Upper lobe of right lung (tissue), 1 donor: ENCODE data around the gene ARHGAP15. TPM values are rescaled to one million over a fixed set of nuclear protein-coding genes. Genes with fewer than 3 reads are reported as not detected.

Source experiments
- ATAC-seq: fragments of 200-7000 bp; cut with Tn5 transposase; one replicate; pipeline ENCODE4 v1.9.1; 2020; ENCODE audit warnings: mild to moderate bottlenecking, moderate library complexity
- DNase-seq: peaks from one replicate; pipeline ENCODE4 v3.0.0-alpha.2; 2020
- H3K27ac ChIP-seq: fragments of 200-600 bp; one replicate; pipeline ENCODE4 v1.8.0; 2022
- H3K27me3 ChIP-seq: fragments of 200-600 bp; one replicate; pipeline ENCODE4 v1.8.0; 2022; ENCODE audit warnings: mild to moderate bottlenecking
- H3K36me3 ChIP-seq: fragments of 200-600 bp; one replicate; pipeline ENCODE4 v1.8.0; 2022
- H3K4me1 ChIP-seq: fragments of 200-600 bp; one replicate; pipeline ENCODE4 v1.8.0; 2022
- H3K4me3 ChIP-seq: fragments of 200-600 bp; one replicate; pipeline ENCODE4 v1.8.0; 2022; ENCODE audit warnings: mild to moderate bottlenecking
- H3K9me3 ChIP-seq: fragments of 200-600 bp; one replicate; pipeline ENCODE4 v1.8.0; 2022
- CTCF ChIP-seq: fragments of 200-600 bp; IDR thresholded peaks from one replicate; pipeline ENCODE4 v1.8.0; 2022; ENCODE audit warnings: antibody characterized with exemption
- intact Hi-C: fragments of 100-400 bp; cut with DNase I; formaldehyde crosslinking; loops from one replicate; pipeline ENCODE4 v1.11.0; 2022
- total RNA-seq: library from RNA; stranded (reverse); fragmentation: NEBNext Ultra II Directional; extraction: Animal tissue kit (Norgen Biotek cat#: 25700); gene quantifications from one replicate; pipeline ENCODE4 v1.2.1, GENCODE V29; 2021
- donor health status: DM: no; HTN: yes; CAD: no; lungs with severe emphysema.

The ARHGAP15 gene
- total RNA-seq, 1 donor from 2014 or later: 19.2 TPM

GRCh38 chr2:143121957-143122356, 7.3 kb upstream of the ARHGAP15 start:
- ATAC-seq (peak; percentile 39), DNase-seq (no peak)
- no peaks in the 10 kb centered on the region for H3K36me3 ChIP-seq
- no peak overlapping the region for H3K27ac ChIP-seq
- no peaks in the 10 kb centered on the region for H3K27me3 ChIP-seq
- H3K4me3 ChIP-seq: no peak overlapping the region
- no peak for TF ChIP-seq CTCF
- intact Hi-C loops: no loop called here
- no peaks in the 10 kb centered on the region for H3K9me3 ChIP-seq
- peaks cover 4% of the 10 kb centered on the region for H3K4me1 ChIP-seq

- TF ChIP-seq CTCF: no peak
- ATAC-seq: no peak
- intact Hi-C loops: no loop called here
- Histone ChIP-seq H3K9me3 (no peaks in the 10 kb centered on the region), H3K27me3 (no peaks in the 10 kb centered on the region), H3K4me1 (peaks cover 7% of the 10 kb centered on the region), H3K36me3 (no peaks in the 10 kb centered on the region), H3K27ac (no peak overlapping the region), H3K4me3 (no peak overlapping the region)
- no peak for DNase-seq
Measured at GRCh38 chr2:143123911-143124310, 5.3 kb upstream of the ARHGAP15 start.

- DNase-seq (no peak), ATAC-seq (peak; percentile 28)
- no peaks in the 10 kb centered on the region for H3K27me3 ChIP-seq
- no peaks in the 10 kb centered on the region for H3K9me3 ChIP-seq
- peaks cover 7% of the 10 kb centered on the region for H3K4me1 ChIP-seq
- H3K36me3 ChIP-seq: no peaks in the 10 kb centered on the region
- H3K27ac ChIP-seq: no peak overlapping the region
- TF ChIP-seq CTCF: no peak
- H3K4me3 ChIP-seq: no peak overlapping the region
- intact Hi-C loops: no loop called here
Measured at GRCh38 chr2:143124445-143124844, 4.8 kb upstream of the ARHGAP15 start.

GRCh38 chr2:143125717-143126116, 3.5 kb upstream of the ARHGAP15 start:
- H3K36me3 ChIP-seq: no peaks in the 10 kb centered on the region
- no peak overlapping the region for H3K27ac ChIP-seq
- ATAC-seq: no peak
- no peak for TF ChIP-seq CTCF
- H3K4me1 ChIP-seq: peaks cover 7% of the 10 kb centered on the region
- intact Hi-C loops: no loop called here
- no peaks in the 10 kb centered on the region for H3K9me3 ChIP-seq
- no peaks in the 10 kb centered on the region for H3K27me3 ChIP-seq
- H3K4me3 ChIP-seq: no peak overlapping the region
- no peak for DNase-seq

- H3K27ac ChIP-seq: no peak overlapping the region
- H3K27me3 ChIP-seq: no peaks in the 10 kb centered on the region
- H3K9me3 ChIP-seq: no peaks in the 10 kb centered on the region
- no peak for TF ChIP-seq CTCF
- intact Hi-C loops: no loop called here
- DNase-seq (no peak), ATAC-seq (peak; percentile 61)
- H3K36me3 ChIP-seq: no peaks in the 10 kb centered on the region
- no peak overlapping the region for H3K4me3 ChIP-seq
- H3K4me1 ChIP-seq: peaks cover 3% of the 10 kb centered on the region
Measured at GRCh38 chr2:143132355-143132754, 3.1 kb downstream of the ARHGAP15 start.

GRCh38 chr2:143133783-143134182, 4.6 kb downstream of the ARHGAP15 start:
- H3K4me1 ChIP-seq: no peaks in the 10 kb centered on the region
- H3K36me3 ChIP-seq: no peaks in the 10 kb centered on the region
- H3K27me3 ChIP-seq: no peaks in the 10 kb centered on the region
- no peaks in the 10 kb centered on the region for H3K9me3 ChIP-seq
- intact Hi-C loops: no loop called here
- no peak for DNase-seq
- no peak overlapping the region for H3K4me3 ChIP-seq
- TF ChIP-seq CTCF: no peak
- no peak for ATAC-seq
- no peak overlapping the region for H3K27ac ChIP-seq
